Measurements from ENCODE around the gene PPP1R2.
"Not testable (repeated sequence)": the region's sequence is repeated elsewhere in the genome, so short reads cannot be mapped to it uniquely, and the experiment has no call there.

Gene PPP1R2

DNA sequence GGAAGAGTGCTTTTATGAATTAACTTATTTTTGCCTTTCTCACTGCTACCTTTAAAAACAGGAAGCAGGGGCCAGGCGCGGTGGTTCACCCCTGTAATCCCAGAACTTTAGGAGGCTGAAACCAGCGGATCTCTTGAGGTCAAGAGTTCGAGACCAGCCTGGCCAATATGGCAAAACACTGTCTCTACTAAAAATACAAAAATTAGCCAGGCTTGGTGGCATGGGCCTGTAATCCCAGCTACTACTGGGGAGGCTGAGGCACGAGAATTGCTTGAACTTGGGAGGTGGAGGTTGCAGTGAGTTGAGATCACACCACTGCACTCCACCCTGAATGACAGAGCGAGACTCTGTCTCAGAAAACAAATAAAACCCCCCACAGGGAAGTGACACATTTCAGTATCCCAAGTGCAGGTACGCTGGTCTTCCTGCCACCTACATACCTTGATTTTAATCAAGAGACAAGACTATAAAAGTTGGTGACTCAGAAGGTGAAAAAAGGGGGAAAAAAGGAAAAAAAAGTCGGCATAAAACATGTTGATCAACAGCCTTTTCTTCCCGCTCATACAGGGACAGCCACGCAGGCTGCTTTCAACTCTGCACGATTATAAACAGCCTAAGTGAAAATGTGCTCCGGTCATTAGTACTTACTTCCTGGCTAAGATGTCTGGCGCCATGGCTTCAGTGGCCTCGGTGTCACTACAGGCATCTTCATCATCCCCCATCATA lies 18.8 kb downstream of the PPP1R2 start:
- H3K27me3 ChIP-seq (ENCODE audit: control insufficient read depth, insufficient read depth, low read length, poor library complexity, severe bottlenecking) = no peaks in the 10 kb centered on the region
- H3K4me1 ChIP-seq (ENCODE audit: control insufficient read depth, insufficient read depth, low read length) = no peaks in the 10 kb centered on the region
- no peaks in the 10 kb centered on the region for H3K9me3 ChIP-seq (ENCODE audit: control insufficient read depth, low read length)
- 90 to 95% methylated on average over 14 of the region's 14 CpGs for WGBS, 2 experiments
- H3K36me3 ChIP-seq (ENCODE audit: control insufficient read depth, insufficient read depth, low read length) = no peaks in the 10 kb centered on the region
- no peak overlapping the region for H3K27ac ChIP-seq (ENCODE audit: insufficient read depth, low read depth, low read length, poor library complexity, severe bottlenecking)
- H3K4me3 ChIP-seq (ENCODE audit: insufficient read depth, low read depth, low read length) = no peak overlapping the region

DNA sequence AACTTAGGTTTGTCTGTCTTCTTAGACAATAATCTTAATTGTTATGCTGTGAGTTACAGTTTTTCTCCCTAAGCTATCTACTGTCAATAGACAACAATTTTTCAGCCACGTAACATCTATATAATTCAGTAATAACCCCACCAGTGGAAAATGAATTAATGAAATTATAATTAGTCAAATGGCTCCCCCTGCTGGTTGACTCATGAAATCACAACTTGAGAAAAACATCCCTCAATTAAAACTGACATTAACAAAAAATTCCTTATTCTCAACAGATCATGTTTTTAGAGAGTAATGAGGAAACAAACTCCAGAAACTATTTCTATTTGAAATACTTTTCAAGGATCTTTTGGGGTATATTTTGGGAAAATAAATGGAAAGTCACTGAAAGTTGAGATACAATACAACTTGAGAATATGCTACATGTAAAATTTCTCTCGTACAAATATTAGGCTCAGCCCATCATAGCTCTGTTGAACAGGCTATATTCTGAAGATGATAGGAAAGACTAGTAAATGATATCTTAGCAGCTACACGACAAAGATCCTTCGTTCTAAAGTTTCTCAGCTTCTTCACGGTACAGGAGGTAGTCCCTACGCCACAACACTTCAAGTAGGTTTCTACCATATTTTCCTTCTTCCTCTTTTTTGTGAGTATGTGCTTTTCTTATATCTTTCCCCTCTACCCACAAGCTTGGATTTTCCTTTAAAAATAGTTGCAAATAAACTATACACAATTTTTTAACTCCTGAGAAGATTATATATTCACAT lies 20.7 kb downstream of the PPP1R2 start:
- H3K36me3 ChIP-seq (ENCODE audit: control insufficient read depth, insufficient read depth, low read length) = no peaks in the 10 kb centered on the region
- WGBS, 2 experiments = 86 to 90% methylated on average over 5 to 6 of the region's 6 CpGs

GRCh38 chr3:195517030-195517429 lies 26.1 kb downstream of the PPP1R2 start:
- 100% methylated on average over 1 of the region's 1 CpG for WGBS, 2 experiments
- H3K27ac ChIP-seq (ENCODE audit: insufficient read depth, low read depth, low read length, poor library complexity, severe bottlenecking) = no peak overlapping the region
- H3K27me3 ChIP-seq (ENCODE audit: control insufficient read depth, insufficient read depth, low read length, poor library complexity, severe bottlenecking) = no peaks in the 10 kb centered on the region
- no peaks in the 10 kb centered on the region for H3K4me1 ChIP-seq (ENCODE audit: control insufficient read depth, insufficient read depth, low read length)
- peaks cover 4% of the 10 kb centered on the region for H3K36me3 ChIP-seq (ENCODE audit: control insufficient read depth, insufficient read depth, low read length)
- H3K4me3 ChIP-seq (ENCODE audit: insufficient read depth, low read depth, low read length) = no peak overlapping the region
- H3K9me3 ChIP-seq (ENCODE audit: control insufficient read depth, low read length) = no peaks in the 10 kb centered on the region

More for the DNA sequence above, 20.7 kb downstream of the PPP1R2 start:
- H3K9me3 ChIP-seq (ENCODE audit: control insufficient read depth, low read length) = no peaks in the 10 kb centered on the region
- no peak overlapping the region for H3K4me3 ChIP-seq (ENCODE audit: insufficient read depth, low read depth, low read length)
- H3K27me3 ChIP-seq (ENCODE audit: control insufficient read depth, insufficient read depth, low read length, poor library complexity, severe bottlenecking) = no peaks in the 10 kb centered on the region
- H3K4me1 ChIP-seq (ENCODE audit: control insufficient read depth, insufficient read depth, low read length) = no peaks in the 10 kb centered on the region
- no peak overlapping the region for H3K27ac ChIP-seq (ENCODE audit: insufficient read depth, low read depth, low read length, poor library complexity, severe bottlenecking)

GRCh38 chr3:195514610-195515235 lies 28.4 kb downstream of the PPP1R2 start:
- not testable (repeated sequence) for H3K4me1 ChIP-seq (ENCODE audit: control insufficient read depth, insufficient read depth, low read length); H3K27ac ChIP-seq (ENCODE audit: insufficient read depth, low read depth, low read length, poor library complexity, severe bottlenecking); H3K9me3 ChIP-seq (ENCODE audit: control insufficient read depth, low read length); H3K27me3 ChIP-seq (ENCODE audit: control insufficient read depth, insufficient read depth, low read length, poor library complexity, severe bottlenecking); H3K4me3 ChIP-seq (ENCODE audit: insufficient read depth, low read depth, low read length); H3K36me3 ChIP-seq (ENCODE audit: control insufficient read depth, insufficient read depth, low read length)
- WGBS, 2 experiments = 93 to 100% methylated on average over 1 of the region's 1 CpG

GRCh38 chr3:195512798-195513345 lies 30.3 kb downstream of the PPP1R2 start:
- Histone ChIP-seq H3K9me3 (ENCODE audit: control insufficient read depth, low read length) (no peaks in the 10 kb centered on the region), H3K4me3 (ENCODE audit: insufficient read depth, low read depth, low read length) (no peak overlapping the region), H3K27me3 (ENCODE audit: control insufficient read depth, insufficient read depth, low read length, poor library complexity, severe bottlenecking) (no peaks in the 10 kb centered on the region), H3K36me3 (ENCODE audit: control insufficient read depth, insufficient read depth, low read length) (peaks cover 4% of the 10 kb centered on the region), H3K4me1 (ENCODE audit: control insufficient read depth, insufficient read depth, low read length) (no peaks in the 10 kb centered on the region), H3K27ac (ENCODE audit: insufficient read depth, low read depth, low read length, poor library complexity, severe bottlenecking) (no peak overlapping the region)
- WGBS, 2 experiments = 94 to 95% methylated on average over 7 of the region's 7 CpGs

GRCh38 chr3:195511136-195511535 lies 32.0 kb downstream of the PPP1R2 start:
- Histone ChIP-seq H3K36me3 (ENCODE audit: control insufficient read depth, insufficient read depth, low read length) (peaks cover 4% of the 10 kb centered on the region), H3K4me3 (ENCODE audit: insufficient read depth, low read depth, low read length) (no peak overlapping the region), H3K27me3 (ENCODE audit: control insufficient read depth, insufficient read depth, low read length, poor library complexity, severe bottlenecking) (no peaks in the 10 kb centered on the region), H3K4me1 (ENCODE audit: control insufficient read depth, insufficient read depth, low read length) (no peaks in the 10 kb centered on the region), H3K27ac (ENCODE audit: insufficient read depth, low read depth, low read length, poor library complexity, severe bottlenecking) (no peak overlapping the region), H3K9me3 (ENCODE audit: control insufficient read depth, low read length) (no peaks in the 10 kb centered on the region)
- WGBS, 2 experiments = 96 to 97% methylated on average over 6 of the region's 6 CpGs

DNA sequence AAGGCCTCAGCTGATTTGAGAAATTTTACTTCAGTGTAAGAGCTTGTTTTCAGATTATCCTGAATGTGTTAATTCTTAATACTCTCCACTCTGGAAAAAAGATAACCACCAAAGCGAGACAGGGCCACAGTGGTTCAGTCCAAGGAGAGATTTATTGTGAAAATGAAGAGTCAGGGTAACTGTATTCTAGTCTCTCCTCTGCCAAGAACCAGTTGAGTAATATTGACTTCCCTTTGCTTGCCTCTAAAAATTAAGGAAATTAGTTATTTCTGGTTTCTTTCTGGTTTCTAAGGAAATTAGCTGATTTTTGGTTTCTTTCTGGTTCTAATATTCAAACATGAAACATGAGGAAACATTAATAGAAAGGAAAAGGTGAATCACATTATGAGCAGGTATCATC lies 34.9 kb downstream of the PPP1R2 start:
- Histone ChIP-seq H3K27ac (ENCODE audit: insufficient read depth, low read depth, low read length, poor library complexity, severe bottlenecking) (no peak overlapping the region), H3K4me1 (ENCODE audit: control insufficient read depth, insufficient read depth, low read length) (no peaks in the 10 kb centered on the region), H3K9me3 (ENCODE audit: control insufficient read depth, low read length) (no peaks in the 10 kb centered on the region), H3K36me3 (ENCODE audit: control insufficient read depth, insufficient read depth, low read length) (no peaks in the 10 kb centered on the region), H3K27me3 (ENCODE audit: control insufficient read depth, insufficient read depth, low read length, poor library complexity, severe bottlenecking) (no peaks in the 10 kb centered on the region), H3K4me3 (ENCODE audit: insufficient read depth, low read depth, low read length) (no peak overlapping the region)
- WGBS, 2 experiments = 100% methylated on average over 1 of the region's 1 CpG

- Histone ChIP-seq H3K4me3 (ENCODE audit: insufficient read depth, low read depth, low read length) (no peak overlapping the region), H3K27me3 (ENCODE audit: control insufficient read depth, insufficient read depth, low read length, poor library complexity, severe bottlenecking) (no peaks in the 10 kb centered on the region), H3K9me3 (ENCODE audit: control insufficient read depth, low read length) (no peaks in the 10 kb centered on the region), H3K36me3 (ENCODE audit: control insufficient read depth, insufficient read depth, low read length) (no peaks in the 10 kb centered on the region), H3K27ac (ENCODE audit: insufficient read depth, low read depth, low read length, poor library complexity, severe bottlenecking) (no peak overlapping the region), H3K4me1 (ENCODE audit: control insufficient read depth, insufficient read depth, low read length) (no peaks in the 10 kb centered on the region)
- WGBS, 2 experiments = 93 to 95% methylated on average over 1 to 2 of the region's 3 CpGs
Observed at GRCh38 chr3:195475614-195476013, 67.5 kb downstream of the PPP1R2 start.

DNA sequence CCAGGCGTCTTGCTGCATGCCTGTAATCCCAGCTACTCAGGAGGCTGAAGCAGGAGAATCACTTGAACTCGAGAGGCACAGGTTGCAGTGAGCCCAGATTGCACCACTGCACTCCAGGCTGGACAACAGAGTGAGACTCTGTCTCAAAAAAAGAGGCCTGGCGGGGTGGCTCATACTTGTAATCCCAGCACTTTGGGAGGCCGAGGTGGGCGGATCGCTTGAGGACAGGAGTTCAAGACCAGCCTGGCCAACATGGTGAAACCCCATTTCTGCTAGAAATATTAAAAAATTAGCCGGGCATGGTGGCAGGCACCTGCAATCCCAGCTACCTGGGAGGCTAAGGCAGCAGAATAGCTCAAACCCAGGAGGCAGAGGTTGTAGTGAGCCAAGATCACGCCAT lies 68.0 kb downstream of the PPP1R2 start:
- not testable (repeated sequence) for H3K9me3 ChIP-seq (ENCODE audit: control insufficient read depth, low read length); H3K27ac ChIP-seq (ENCODE audit: insufficient read depth, low read depth, low read length, poor library complexity, severe bottlenecking); H3K27me3 ChIP-seq (ENCODE audit: control insufficient read depth, insufficient read depth, low read length, poor library complexity, severe bottlenecking); H3K4me1 ChIP-seq (ENCODE audit: control insufficient read depth, insufficient read depth, low read length); H3K4me3 ChIP-seq (ENCODE audit: insufficient read depth, low read depth, low read length); H3K36me3 ChIP-seq (ENCODE audit: control insufficient read depth, insufficient read depth, low read length)
- 89 to 90% methylated on average over 8 of the region's 8 CpGs for WGBS, 2 experiments

- no peaks in the 10 kb centered on the region for H3K4me1 ChIP-seq (ENCODE audit: control insufficient read depth, insufficient read depth, low read length)
- 97 to 98% methylated on average over 4 of the region's 4 CpGs for WGBS, 2 experiments
- H3K9me3 ChIP-seq (ENCODE audit: control insufficient read depth, low read length) = no peaks in the 10 kb centered on the region
- no peak overlapping the region for H3K27ac ChIP-seq (ENCODE audit: insufficient read depth, low read depth, low read length, poor library complexity, severe bottlenecking)
- H3K36me3 ChIP-seq (ENCODE audit: control insufficient read depth, insufficient read depth, low read length) = no peaks in the 10 kb centered on the region
- no peaks in the 10 kb centered on the region for H3K27me3 ChIP-seq (ENCODE audit: control insufficient read depth, insufficient read depth, low read length, poor library complexity, severe bottlenecking)
- H3K4me3 ChIP-seq (ENCODE audit: insufficient read depth, low read depth, low read length) = no peak overlapping the region
Observed at GRCh38 chr3:195468841-195469240, 74.3 kb downstream of the PPP1R2 start.

Measured in ectodermal cell (in vitro differentiated cells).